MM.1S (cell line): ENCODE measurements around the gene SUPT4H1.
"Not testable (repeated sequence)": the region's sequence is repeated elsewhere in the genome, so short reads cannot be mapped to it uniquely, and the experiment has no call there.

ENCODE experiments used
- DNase-seq: peaks from one replicate; pipeline ENCODE4 v3.0.0-alpha.2; 2015
- H2AFZ ChIP-seq: fragments of 300-600 bp; sonication (generic); 2 replicates; pipeline ENCODE4 v1.6.0; 2016; ENCODE audit warnings: antibody characterized with exemption, low read length
- H3F3A ChIP-seq: fragments of 300-600 bp; sonication (generic); 2 replicates; pipeline ENCODE4 v1.6.1; 2016; ENCODE audit warnings: mild to moderate bottlenecking, antibody characterized with exemption, low read length, moderate library complexity, mixed read lengths; ENCODE audit not compliant: insufficient read depth
- H3K27ac ChIP-seq: fragments of 300-600 bp; sonication (generic); 2 replicates; pipeline ENCODE4 v1.5.1; 2016; ENCODE audit warnings: mild to moderate bottlenecking, low read length
- H3K27me3 ChIP-seq: fragments of 300-600 bp; sonication (generic); replicated peaks from 2 replicates; pipeline ENCODE4 v1.6.0; 2016; ENCODE audit warnings: low read length; ENCODE audit not compliant: insufficient read depth
- H3K36me3 ChIP-seq: fragments of 300-600 bp; sonication (generic); replicated peaks from 2 replicates; pipeline ENCODE4 v1.6.1; 2016; ENCODE audit warnings: mild to moderate bottlenecking, low read length, mixed read lengths; ENCODE audit not compliant: insufficient read depth
- H3K4me1 ChIP-seq: fragments of 300-600 bp; sonication (generic); 2 replicates; pipeline ENCODE4 v1.6.1; 2016; ENCODE audit warnings: low read length, mixed read lengths
- H3K4me2 ChIP-seq: fragments of 300-600 bp; sonication (generic); 2 replicates; pipeline ENCODE4 v1.6.0; 2016; ENCODE audit warnings: low read depth, low read length
- H3K4me3 ChIP-seq: fragments of 300-600 bp; sonication (generic); 2 replicates; pipeline ENCODE4 v1.5.1; 2016; ENCODE audit warnings: low read length, mixed read lengths
- H3K79me2 ChIP-seq: fragments of 300-600 bp; sonication (generic); 2 replicates; pipeline ENCODE4 v1.6.1; 2016; ENCODE audit warnings: mixed run types, low read length, mixed read lengths
- H3K9ac ChIP-seq: fragments of 300-600 bp; sonication (generic); 2 replicates; pipeline ENCODE4 v1.6.1; 2016; ENCODE audit warnings: low read length, mixed read lengths
- H3K9me2 ChIP-seq: fragments of 300-600 bp; sonication (generic); replicated peaks from 2 replicates; pipeline ENCODE4 v1.6.1; 2016; ENCODE audit warnings: mild to moderate bottlenecking, low read length, mixed read lengths; ENCODE audit not compliant: insufficient read depth
- H3K9me3 ChIP-seq: fragments of 300-600 bp; sonication (generic); replicated peaks from 2 replicates; pipeline ENCODE4 v1.6.1; 2016; ENCODE audit warnings: mild to moderate bottlenecking, low read length, mixed read lengths; ENCODE audit not compliant: insufficient read depth
- H4K20me1 ChIP-seq: fragments of 300-600 bp; sonication (generic); 2 replicates; pipeline ENCODE4 v1.6.1; 2016; ENCODE audit warnings: mild to moderate bottlenecking, low read length, moderate library complexity, mixed read lengths; ENCODE audit not compliant: insufficient read depth
- CTCF ChIP-seq: fragments of 300-600 bp; sonication (generic); IDR thresholded peaks from 2 replicates; pipeline ENCODE4 v1.5.1; 2016; ENCODE audit warnings: antibody characterized with exemption, low read length, mixed read lengths
- EZH2 ChIP-seq: fragments of 300-600 bp; sonication (generic); optimal IDR thresholded peaks from 2 replicates; pipeline ENCODE3; 2017; ENCODE audit warnings: low read depth, mild to moderate bottlenecking, antibody characterized with exemption, low read length, mixed read lengths
- EZH2phosphoT487 ChIP-seq: fragments of 300-600 bp; sonication (generic); IDR thresholded peaks from 2 replicates; pipeline ENCODE4 v1.6.1; 2018; ENCODE audit warnings: antibody characterized with exemption, low read length

The SUPT4H1 gene

GRCh38 chr17:58398574-58399266 is 46.7 kb upstream of the SUPT4H1 start:
- Histone ChIP-seq H4K20me1 (no peaks in the 10 kb centered on the region), H3K9me2 (no peaks in the 10 kb centered on the region), H3K9ac (no peak overlapping the region), H3K4me3 (no peak overlapping the region), H3K27ac (no peak overlapping the region), H3K27me3 (no peaks in the 10 kb centered on the region), H3K4me2 (no peak overlapping the region), H3K79me2 (no peaks in the 10 kb centered on the region), H2AFZ (no peak overlapping the region), H3F3A (no peaks in the 10 kb centered on the region), H3K9me3 (no peaks in the 10 kb centered on the region), H3K4me1 (no peaks in the 10 kb centered on the region), H3K36me3 (no peaks in the 10 kb centered on the region)
- no peak for DNase-seq
- TF ChIP-seq EZH2, result no peak
- no peak for TF ChIP-seq CTCF
- TF ChIP-seq EZH2phosphoT487, result no peak

- H3K9me3 ChIP-seq, H3K4me1 ChIP-seq, H4K20me1 ChIP-seq, H3F3A ChIP-seq, H3K36me3 ChIP-seq, H3K4me2 ChIP-seq, DNase-seq, H3K79me2 ChIP-seq, H3K27me3 ChIP-seq, H2AFZ ChIP-seq, H3K27ac ChIP-seq, H3K9me2 ChIP-seq, H3K4me3 ChIP-seq, H3K9ac ChIP-seq: not testable (repeated sequence)
Observed at GRCh38 chr17:58397421-58397820, 45.4 kb upstream of the SUPT4H1 start.

GRCh38 chr17:58396173-58396572 is 44.2 kb upstream of the SUPT4H1 start:
- no peaks in the 10 kb centered on the region for H3K4me1 ChIP-seq
- no peak overlapping the region for H3K9ac ChIP-seq
- H3K27me3 ChIP-seq, result no peaks in the 10 kb centered on the region
- no peaks in the 10 kb centered on the region for H3K36me3 ChIP-seq
- TF ChIP-seq CTCF, result no peak
- no peak for TF ChIP-seq EZH2
- TF ChIP-seq EZH2phosphoT487, result no peak
- H3F3A ChIP-seq, result no peaks in the 10 kb centered on the region
- no peak overlapping the region for H3K27ac ChIP-seq
- H2AFZ ChIP-seq, result no peak overlapping the region
- H4K20me1 ChIP-seq, result no peaks in the 10 kb centered on the region
- H3K4me2 ChIP-seq, result no peak overlapping the region
- no peaks in the 10 kb centered on the region for H3K9me2 ChIP-seq
- no peak for DNase-seq
- no peaks in the 10 kb centered on the region for H3K79me2 ChIP-seq
- no peak overlapping the region for H3K4me3 ChIP-seq
- H3K9me3 ChIP-seq, result no peaks in the 10 kb centered on the region

GRCh38 chr17:58394534-58395223 is 42.7 kb upstream of the SUPT4H1 start:
- H3K9ac ChIP-seq, result no peak overlapping the region
- H2AFZ ChIP-seq, result no peak overlapping the region
- no peak overlapping the region for H3K4me3 ChIP-seq
- TF ChIP-seq EZH2phosphoT487, result no peak
- no peak for TF ChIP-seq CTCF
- no peak for TF ChIP-seq EZH2
- no peaks in the 10 kb centered on the region for H3K79me2 ChIP-seq
- DNase-seq, result no peak
- H3K36me3 ChIP-seq, result no peaks in the 10 kb centered on the region
- no peak overlapping the region for H3K4me2 ChIP-seq
- no peaks in the 10 kb centered on the region for H3K9me3 ChIP-seq
- no peaks in the 10 kb centered on the region for H3K4me1 ChIP-seq
- no peaks in the 10 kb centered on the region for H3K9me2 ChIP-seq
- H4K20me1 ChIP-seq, result no peaks in the 10 kb centered on the region
- H3F3A ChIP-seq, result no peaks in the 10 kb centered on the region
- H3K27me3 ChIP-seq, result no peaks in the 10 kb centered on the region
- H3K27ac ChIP-seq, result no peak overlapping the region
